Panc1 (cell line): ENCODE results near the gene ELF5. TPM values are rescaled to one million over a fixed set of nuclear protein-coding genes. Genes with fewer than 3 reads are reported as not detected.

Experiments used
- ATAC-seq: fragments of 200-7000 bp; cut with Tn5 transposase; 2 replicates; pipeline ENCODE4 v1.9.1; 2020; ENCODE audit warnings: mild to moderate bottlenecking, moderate library complexity
- BruUV-seq: library from RNA; stranded (reverse); fragments of 400-500 nt; replicated peaks from 2 replicates; lab custom pipeline; 2021; lab: Mats Ljungman, UMichigan
- CTCF ChIA-PET: fragments of 300-600 bp; sonication (Branson Sonifier 250); formaldehyde crosslinking; loops from one replicate; lab custom pipeline; 2022; ENCODE audit warnings: antibody characterized with exemption; lab: Charles Lee
- POLR2A ChIA-PET: fragments of 300-600 bp; sonication (Branson Sonifier 250); formaldehyde crosslinking; loops from one replicate; lab custom pipeline; 2022; ENCODE audit warnings: antibody characterized with exemption; lab: Charles Lee
- DNase-seq: peaks from one replicate; pipeline ENCODE4 v3.0.0-alpha.2; 2010; ENCODE audit warnings: low read depth, low spot score
- H3K27ac ChIP-seq: 2 replicates; pipeline ENCODE4 v1.5.1; 2011; ENCODE audit warnings: mild to moderate bottlenecking, low read length, inconsistent platforms
- H3K27me3 ChIP-seq: fragments of 200-500 bp; sonication (Bioruptor generic); 2 replicates; pipeline ENCODE4 v1.6.0; 2014; ENCODE audit warnings: low read length, inconsistent platforms; ENCODE audit not compliant: control insufficient read depth, insufficient read depth
- H3K36me3 ChIP-seq: fragments of 200-500 bp; sonication (Bioruptor generic); 2 replicates; pipeline ENCODE4 v1.5.1; 2014; ENCODE audit warnings: inconsistent platforms, mild to moderate bottlenecking, low read length, moderate library complexity; ENCODE audit not compliant: control insufficient read depth, insufficient read depth
- H3K4me1 ChIP-seq: 2 replicates; pipeline ENCODE4 v1.5.1; 2011; ENCODE audit warnings: inconsistent platforms, mild to moderate bottlenecking, low read length, moderate library complexity; ENCODE audit not compliant: control insufficient read depth, insufficient read depth
- H3K4me3 ChIP-seq, 2 experiments: 2 replicates each; pipeline ENCODE4 v1.5.1; 2011 to 2012; ENCODE audit warnings: low read depth in 2 of 2, low read length in 2 of 2, mild to moderate bottlenecking in 2 of 2, inconsistent platforms in 1 of 2, moderate library complexity in 1 of 2
- H3K9me3 ChIP-seq: fragments of 200-500 bp; sonication (Bioruptor generic); 2 replicates; pipeline ENCODE4 v1.5.1; 2014; ENCODE audit warnings: low read depth, mild to moderate bottlenecking, inconsistent platforms, low read length, moderate library complexity; ENCODE audit not compliant: control insufficient read depth, insufficient read depth
- CTCF ChIP-seq: fragments of 450-650 bp; IDR thresholded peaks from 2 replicates; pipeline ENCODE4 v1.5.1; 2017; ENCODE audit warnings: mild to moderate bottlenecking
- POLR2AphosphoS5 ChIP-seq: IDR thresholded peaks from 2 replicates; pipeline ENCODE4 v1.6.1; 2012; ENCODE audit warnings: mild to moderate bottlenecking, low read depth, low read length, moderate library complexity
- REST ChIP-seq, 2 experiments: IDR thresholded peaks; 2 replicates each; pipeline ENCODE4 v1.6.1; 2011 to 2012; ENCODE audit warnings: low read depth in 2 of 2, control low read depth in 1 of 2, low read length in 1 of 2, mild to moderate bottlenecking in 1 of 2, moderate library complexity in 1 of 2; ENCODE audit not compliant: insufficient read depth in 1 of 2
- SIN3A ChIP-seq: IDR thresholded peaks from 2 replicates; pipeline ENCODE4 v1.6.1; 2012; ENCODE audit warnings: low read depth, mild to moderate bottlenecking, low read length, moderate library complexity, borderline replicate concordance; ENCODE audit not compliant: insufficient read depth
- TCF7L2 ChIP-seq: IDR thresholded peaks from 2 replicates; pipeline ENCODE4 v1.6.1; 2011; ENCODE audit warnings: mild to moderate bottlenecking, low read depth, low read length, inconsistent platforms
- in situ Hi-C: cut with HindIII; loops from 2 replicates; pipeline ENCODE4 v1.10.0; 2016; ENCODE audit warnings: low sequenced_read_pairs, low pct_unique_long_range_greater_than_20kb
- intact Hi-C: fragments of 100-400 bp; cut with micrococcal nuclease; formaldehyde crosslinking; loops from one replicate; pipeline ENCODE4 v1.10.0; 2022; ENCODE audit not compliant: unreplicated experiment
- total RNA-seq: library from RNA; stranded (reverse); gene quantifications from one replicate; pipeline ENCODE4 v1.2.1, GENCODE V29; 2021; ENCODE audit not compliant: unreplicated experiment

Gene ELF5
- total RNA-seq, 1 experiment from 2014 or later, result not detected

- H3K9me3 ChIP-seq, result no peaks in the 10 kb centered on the region
- CTCF ChIA-PET, result interaction anchor here (0.6 to 0.8 kb wide), 2 partner anchors 110 to 314 kb away, joined by 3 to 16 read pairs; no protein-coding TSS in a partner anchor
- intact Hi-C loops, result no loop called here
Observed at GRCh38 chr11:34488855-34489557, 24.6 kb downstream of the ELF5 start.

GRCh38 chr11:34487430-34487829 is 26.2 kb downstream of the ELF5 start:
- no peak for TF ChIP-seq TCF7L2
- TF ChIP-seq SIN3A, result no peak
- TF ChIP-seq POLR2AphosphoS5, result no peak
- no peak for TF ChIP-seq REST (IDR thresholded peaks at IDR 0.05; ENCODE audit: insufficient read depth in 1 of 2, low read depth in 2 of 2, low read length in 1 of 2)
- TF ChIP-seq CTCF, result no peak
- in situ Hi-C loops, result no loop called here

More at GRCh38 chr11:34488855-34489557, 24.6 kb downstream of the ELF5 start:
- H3K4me1 ChIP-seq, result no peaks in the 10 kb centered on the region; the same call in 1 of the 2 replicates
- no peak overlapping the region for H3K27ac ChIP-seq
- no peaks in the 10 kb centered on the region for H3K27me3 ChIP-seq
- POLR2A ChIA-PET, result no interaction called here
- H3K4me3 ChIP-seq, result no peak overlapping the region
- DNase-seq, result no peak
- in situ Hi-C loops, result no loop called here
- no peaks in the 10 kb centered on the region for H3K36me3 ChIP-seq
- ATAC-seq, result no peak
- TF ChIP-seq TCF7L2, result no peak
- no peak for TF ChIP-seq CTCF
- TF ChIP-seq SIN3A, result no peak
- no peak for TF ChIP-seq POLR2AphosphoS5
- no peak for TF ChIP-seq REST (IDR thresholded peaks at IDR 0.05; ENCODE audit: insufficient read depth in 1 of 2, low read depth in 2 of 2, low read length in 1 of 2)
- no TSS peak for BruUV-seq

More at GRCh38 chr11:34487430-34487829, 26.2 kb downstream of the ELF5 start:
- CTCF ChIA-PET, result no interaction called here
- Histone ChIP-seq H3K4me3 (no peak overlapping the region), H3K36me3 (no peaks in the 10 kb centered on the region), H3K27ac (no peak overlapping the region), H3K9me3 (no peaks in the 10 kb centered on the region), H3K27me3 (no peaks in the 10 kb centered on the region), H3K4me1 (no peaks in the 10 kb centered on the region)
- ATAC-seq, result no peak
- DNase-seq, result no peak
- no TSS peak for BruUV-seq
- POLR2A ChIA-PET, result no interaction called here
- intact Hi-C loops, result no loop called here
